ENCODE data around the gene GRK4. TPM values are rescaled to one million over a fixed set of nuclear protein-coding genes. Genes with fewer than 3 reads are reported as not detected.

The GRK4 gene
- total RNA-seq, 3 donors from 2014 or later, result 3.8 to 6.9 (median 5.8) TPM

DNA sequence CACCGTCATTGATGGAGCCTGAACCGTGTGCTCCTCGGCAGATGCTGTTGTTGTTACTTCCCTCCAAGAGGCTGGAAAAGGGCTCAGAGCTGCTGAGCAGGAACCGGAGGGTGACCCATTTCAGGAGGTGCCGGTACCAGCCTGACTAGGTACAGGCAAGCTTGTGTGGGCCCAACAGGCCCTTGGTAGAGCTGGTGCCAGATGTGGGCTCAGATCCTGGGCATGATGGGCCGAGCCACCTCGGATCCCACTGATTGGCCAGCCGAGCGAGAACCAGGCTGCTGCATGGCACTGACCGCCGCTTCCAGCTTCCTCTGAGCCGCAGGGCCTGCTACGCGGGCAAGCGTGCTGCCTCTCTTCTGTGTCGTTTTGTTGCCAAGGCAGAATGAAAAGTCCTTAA, 33.9 kb upstream of the GRK4 start:
- Histone ChIP-seq H3K4me3 (no peak overlapping the region), H3K4me1 (peaks cover 12 to 21% of the 10 kb centered on the region in 2 donors), H3K27me3 (no peaks in the 10 kb centered on the region), H3K27ac (peak overlapping the region; percentile 93 to 95), H3K9me3 (no peaks in the 10 kb centered on the region), H3K36me3 (peaks cover 5% of the 10 kb centered on the region)
- DNase-seq (ENCODE audit: low spot score in 2 of 2), result peak in 1 of 2 donors; percentile 49
- intact Hi-C loops (cut with DNase I; ENCODE audit: low total_unique reads), result loop anchor here (1.0 kb wide), 1 partner anchor 10 kb away; no protein-coding TSS in a partner anchor
- TF ChIP-seq POLR2AphosphoS5 (IDR thresholded peaks at IDR 0.05) (no peak), POLR2A (IDR thresholded peaks at IDR 0.05) (no peak)
- TF ChIP-seq, protein P1, sequence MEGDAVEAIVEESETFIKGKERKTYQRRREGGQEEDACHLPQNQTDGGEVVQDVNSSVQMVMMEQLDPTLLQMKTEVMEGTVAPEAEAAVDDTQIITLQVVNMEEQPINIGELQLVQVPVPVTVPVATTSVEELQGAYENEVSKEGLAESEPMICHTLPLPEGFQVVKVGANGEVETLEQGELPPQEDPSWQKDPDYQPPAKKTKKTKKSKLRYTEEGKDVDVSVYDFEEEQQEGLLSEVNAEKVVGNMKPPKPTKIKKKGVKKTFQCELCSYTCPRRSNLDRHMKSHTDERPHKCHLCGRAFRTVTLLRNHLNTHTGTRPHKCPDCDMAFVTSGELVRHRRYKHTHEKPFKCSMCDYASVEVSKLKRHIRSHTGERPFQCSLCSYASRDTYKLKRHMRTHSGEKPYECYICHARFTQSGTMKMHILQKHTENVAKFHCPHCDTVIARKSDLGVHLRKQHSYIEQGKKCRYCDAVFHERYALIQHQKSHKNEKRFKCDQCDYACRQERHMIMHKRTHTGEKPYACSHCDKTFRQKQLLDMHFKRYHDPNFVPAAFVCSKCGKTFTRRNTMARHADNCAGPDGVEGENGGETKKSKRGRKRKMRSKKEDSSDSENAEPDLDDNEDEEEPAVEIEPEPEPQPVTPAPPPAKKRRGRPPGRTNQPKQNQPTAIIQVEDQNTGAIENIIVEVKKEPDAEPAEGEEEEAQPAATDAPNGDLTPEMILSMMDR (IDR thresholded peaks at IDR 0.05), result no peak

DNA sequence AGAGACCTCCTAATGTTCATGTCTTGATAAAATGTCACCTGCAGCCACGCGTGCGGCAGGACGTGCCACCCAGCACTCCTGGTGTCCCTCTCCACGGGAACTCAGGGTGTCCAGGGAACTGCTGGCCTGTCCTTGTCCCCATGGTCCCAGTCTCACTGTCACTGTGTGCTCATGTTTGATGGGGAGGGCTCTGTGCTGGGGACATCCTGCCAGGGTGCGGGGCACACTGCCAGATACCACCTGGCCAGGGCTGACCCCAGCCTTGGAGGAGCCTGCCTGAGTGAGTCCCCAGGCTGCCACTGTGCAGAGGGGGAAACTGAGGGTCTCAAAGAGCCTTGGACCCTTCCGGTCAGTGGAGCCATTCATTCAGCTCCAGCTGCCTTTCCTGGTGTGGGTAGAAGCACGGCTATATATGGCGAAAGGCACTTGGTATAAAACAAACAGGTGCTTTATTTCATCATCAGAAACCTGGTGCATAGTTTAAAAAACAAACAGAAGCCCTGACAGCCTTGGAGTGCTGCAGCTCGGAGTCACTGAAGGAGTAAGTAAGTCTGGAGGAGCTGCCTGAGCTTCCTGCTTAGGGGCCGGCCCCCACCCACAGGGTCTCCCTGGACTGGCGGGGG, 33.1 kb upstream of the GRK4 start:
- H3K9me3 ChIP-seq, result no peaks in the 10 kb centered on the region
- H3K36me3 ChIP-seq, result peaks cover 5% of the 10 kb centered on the region
- DNase-seq (ENCODE audit: low spot score in 2 of 2), result peak in 1 of 2 donors; percentile 50
- H3K4me1 ChIP-seq, result peaks cover 11 to 22% of the 10 kb centered on the region in 2 donors
- H3K27ac ChIP-seq, result peak overlapping the region; percentile 93 to 95
- no peaks in the 10 kb centered on the region for H3K27me3 ChIP-seq
- intact Hi-C loops (cut with DNase I; ENCODE audit: low total_unique reads), result no loop called here
- TF ChIP-seq POLR2A (IDR thresholded peaks at IDR 0.05), result no peak
- TF ChIP-seq, protein P1 (IDR thresholded peaks at IDR 0.05), result no peak
- no peak for TF ChIP-seq POLR2AphosphoS5 (IDR thresholded peaks at IDR 0.05)
- peak overlapping the region in 1 of 3 donors; percentile 28 for H3K4me3 ChIP-seq

DNA sequence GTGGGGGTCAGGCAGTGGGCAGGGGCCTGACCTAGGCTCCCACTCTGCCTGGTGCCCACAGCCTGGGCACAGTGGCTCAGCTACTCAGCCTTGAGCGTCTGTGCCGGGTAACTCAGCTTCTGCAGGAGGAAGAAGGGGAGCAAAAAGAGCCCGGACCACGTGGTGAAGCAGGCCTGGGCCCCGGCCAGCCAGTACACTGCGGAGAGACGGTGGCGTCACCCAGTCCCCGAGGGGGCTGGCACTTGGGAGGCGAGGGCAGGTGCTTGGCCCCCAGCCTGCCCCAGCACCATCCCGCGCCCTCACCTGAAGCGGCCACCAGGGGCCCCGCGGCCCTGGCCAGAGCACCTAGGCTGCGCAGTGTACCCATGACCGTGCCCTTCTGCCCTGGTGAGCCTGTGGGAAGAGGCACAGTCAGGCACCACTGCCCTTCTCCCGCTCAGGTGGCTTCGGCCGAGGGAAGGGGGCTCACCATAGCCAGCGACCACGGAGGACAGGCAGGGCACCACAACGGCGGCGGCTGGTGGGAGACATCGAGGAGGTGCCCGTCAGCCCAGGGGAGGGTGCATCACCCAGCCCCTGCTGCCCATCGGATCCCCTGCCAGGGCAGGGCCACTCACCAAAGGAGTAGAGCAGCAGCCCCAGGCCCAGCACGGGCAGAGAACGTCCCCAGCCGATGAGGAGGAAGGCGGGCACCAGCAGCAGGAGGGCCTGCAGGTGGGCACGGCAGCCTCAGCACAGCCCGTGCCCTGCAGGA, 32.4 kb upstream of the GRK4 start:
- H3K36me3 ChIP-seq, result peaks cover 2% of the 10 kb centered on the region
- peak; percentile 73 to 90 for DNase-seq (ENCODE audit: low spot score in 2 of 2)
- intact Hi-C loops (cut with DNase I; ENCODE audit: low total_unique reads), result no loop called here
- no peaks in the 10 kb centered on the region for H3K9me3 ChIP-seq
- H3K27ac ChIP-seq, result peak overlapping the region; percentile 93 to 95
- peaks cover 17 to 29% of the 10 kb centered on the region in 2 donors for H3K4me1 ChIP-seq
- H3K27me3 ChIP-seq, result no peaks in the 10 kb centered on the region
- TF ChIP-seq POLR2AphosphoS5 (IDR thresholded peaks at IDR 0.05) (peak in 2 of 3 donors; percentile 21 to 25), POLR2A (IDR thresholded peaks at IDR 0.05) (no peak)
- TF ChIP-seq, protein P1 (IDR thresholded peaks at IDR 0.05), result peak; percentile 46 to 60 (median 54)
- H3K4me3 ChIP-seq, result peak overlapping the region in 1 of 3 donors; percentile 28

DNA sequence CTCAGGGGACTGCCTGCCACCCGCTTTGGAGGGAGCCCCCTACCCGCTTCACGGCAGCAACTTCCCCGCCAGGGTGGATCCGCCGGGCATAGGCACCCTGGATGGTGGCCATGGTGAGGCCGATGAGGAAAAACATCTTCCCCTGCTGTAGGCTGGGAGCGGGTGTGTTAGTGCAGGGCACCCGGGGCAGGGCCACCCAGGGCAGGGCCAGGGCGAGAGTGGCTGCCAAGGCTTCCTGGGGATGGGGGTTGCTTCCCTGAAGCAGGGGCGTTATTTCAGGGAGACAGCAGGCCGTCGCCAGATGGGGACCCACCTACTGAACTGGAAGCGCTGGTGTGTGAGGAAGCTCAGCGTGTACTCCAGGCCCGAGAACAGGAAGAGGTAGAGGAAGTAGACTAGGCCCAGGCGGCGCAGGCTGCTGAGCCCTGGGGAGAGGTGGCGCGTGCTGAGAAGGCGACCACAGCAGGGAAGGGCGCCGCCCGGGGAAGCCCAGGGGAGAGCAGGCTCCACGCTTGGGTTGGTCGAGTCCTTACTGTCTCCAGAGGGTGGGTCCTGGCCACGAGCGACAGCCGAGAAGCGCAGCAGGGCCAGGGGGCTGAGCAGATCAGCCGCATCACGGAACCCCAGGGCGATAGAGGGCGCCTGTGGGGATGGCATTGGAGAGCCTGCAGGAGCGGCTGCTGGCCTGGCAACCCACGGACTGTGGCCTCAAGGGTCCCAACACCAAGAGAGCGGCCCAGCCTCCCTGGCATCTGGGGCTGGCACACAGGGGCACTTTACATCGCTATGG, 31.7 kb upstream of the GRK4 start:
- Histone ChIP-seq H3K27me3 (no peaks in the 10 kb centered on the region), H3K4me3 (peak overlapping the region in 1 of 3 donors; percentile 28), H3K36me3 (no peaks in the 10 kb centered on the region), H3K27ac (peak overlapping the region; percentile 93 to 95), H3K9me3 (no peaks in the 10 kb centered on the region), H3K4me1 (peaks cover 17 to 36% of the 10 kb centered on the region in 2 donors)
- DNase-seq (ENCODE audit: low spot score in 2 of 2), result peak in 1 of 2 donors; percentile 51
- TF ChIP-seq POLR2A (IDR thresholded peaks at IDR 0.05) (no peak), POLR2AphosphoS5 (IDR thresholded peaks at IDR 0.05) (peak in 1 of 3 donors; percentile 35)
- intact Hi-C loops (cut with DNase I; ENCODE audit: low total_unique reads), result no loop called here

DNA sequence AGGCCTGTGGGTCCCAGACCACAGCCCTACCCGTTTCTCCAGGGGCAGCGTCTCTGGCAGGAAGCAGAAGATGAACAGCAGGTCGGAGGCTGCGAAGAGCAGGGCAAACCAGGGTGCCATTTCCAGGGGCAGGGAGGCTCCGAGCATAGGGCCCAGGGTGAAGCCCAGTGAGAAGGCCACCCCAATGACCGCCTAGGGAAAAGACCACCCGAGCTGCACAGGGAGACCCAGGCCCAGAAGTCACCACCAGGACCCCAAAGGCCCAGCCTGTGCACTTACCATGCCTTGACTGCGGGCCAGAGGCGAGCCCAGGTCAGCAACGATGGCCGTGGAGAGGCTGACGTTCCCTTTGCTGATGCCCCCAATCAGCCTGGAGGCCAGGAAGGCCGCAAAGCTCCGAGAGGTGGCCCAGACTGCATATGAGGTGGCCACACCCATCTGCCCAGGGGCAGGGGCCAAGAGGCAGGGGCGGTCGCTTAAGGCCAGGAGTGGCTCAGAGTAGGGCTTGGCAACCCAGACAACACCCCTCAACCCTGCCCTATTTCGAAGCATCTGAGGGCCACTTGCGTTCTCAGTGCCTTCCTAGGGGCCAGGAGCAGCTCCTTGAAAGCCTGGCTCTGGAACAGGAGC, 30.9 kb upstream of the GRK4 start:
- intact Hi-C loops (cut with DNase I; ENCODE audit: low total_unique reads), result no loop called here
- H3K4me3 ChIP-seq, result peak overlapping the region in 1 of 3 donors; percentile 97
- peak in 1 of 2 donors; percentile 47 for DNase-seq (ENCODE audit: low spot score in 2 of 2)
- peaks cover 17 to 42% of the 10 kb centered on the region in 2 donors for H3K4me1 ChIP-seq
- no peaks in the 10 kb centered on the region for H3K27me3 ChIP-seq
- H3K9me3 ChIP-seq, result no peaks in the 10 kb centered on the region
- TF ChIP-seq, protein P1 (IDR thresholded peaks at IDR 0.05), result no peak
- TF ChIP-seq POLR2A (IDR thresholded peaks at IDR 0.05) (no peak), POLR2AphosphoS5 (IDR thresholded peaks at IDR 0.05) (no peak)
- peak overlapping the region; percentile 93 to 95 for H3K27ac ChIP-seq
- H3K36me3 ChIP-seq, result no peaks in the 10 kb centered on the region

All from breast epithelium (tissue), 4 donors.